GM19099 (cell line): Measurements from ENCODE around the gene TRPM1.

Experiments
- POLR2A ChIP-seq: IDR thresholded peaks from 3 replicates; pipeline ENCODE4 v1.6.1; 2011; ENCODE audit warnings: low read depth; ENCODE audit not compliant: insufficient read length; ENCODE audit errors: extremely low read depth

Gene TRPM1

DNA sequence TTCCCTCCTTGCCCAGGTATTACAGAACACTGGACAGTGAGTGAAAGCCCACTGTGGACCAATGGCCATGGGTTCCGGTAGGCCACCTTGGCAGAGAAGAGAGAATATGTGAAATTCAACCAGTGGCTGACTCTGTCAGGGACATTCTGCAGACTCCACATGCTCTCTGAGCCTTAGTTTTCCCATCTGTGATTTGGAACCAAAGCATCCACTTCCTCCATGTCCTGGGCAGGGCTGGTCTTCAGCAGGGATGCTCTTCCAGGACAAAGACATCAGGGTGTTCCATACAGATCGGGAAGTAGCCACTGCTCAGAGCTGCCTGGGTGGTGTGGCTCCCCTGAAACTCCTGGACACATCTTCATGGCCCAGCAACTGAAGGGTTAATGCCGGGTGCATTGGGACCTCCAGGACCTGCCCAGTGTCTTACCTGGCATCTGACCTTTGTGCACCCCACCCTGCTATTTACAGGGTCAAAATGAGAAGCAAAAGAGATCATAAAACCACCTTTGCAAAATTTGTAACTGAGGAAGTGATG is 28.3 kb upstream of the TRPM1 start:
- no peak for TF ChIP-seq POLR2A

DNA sequence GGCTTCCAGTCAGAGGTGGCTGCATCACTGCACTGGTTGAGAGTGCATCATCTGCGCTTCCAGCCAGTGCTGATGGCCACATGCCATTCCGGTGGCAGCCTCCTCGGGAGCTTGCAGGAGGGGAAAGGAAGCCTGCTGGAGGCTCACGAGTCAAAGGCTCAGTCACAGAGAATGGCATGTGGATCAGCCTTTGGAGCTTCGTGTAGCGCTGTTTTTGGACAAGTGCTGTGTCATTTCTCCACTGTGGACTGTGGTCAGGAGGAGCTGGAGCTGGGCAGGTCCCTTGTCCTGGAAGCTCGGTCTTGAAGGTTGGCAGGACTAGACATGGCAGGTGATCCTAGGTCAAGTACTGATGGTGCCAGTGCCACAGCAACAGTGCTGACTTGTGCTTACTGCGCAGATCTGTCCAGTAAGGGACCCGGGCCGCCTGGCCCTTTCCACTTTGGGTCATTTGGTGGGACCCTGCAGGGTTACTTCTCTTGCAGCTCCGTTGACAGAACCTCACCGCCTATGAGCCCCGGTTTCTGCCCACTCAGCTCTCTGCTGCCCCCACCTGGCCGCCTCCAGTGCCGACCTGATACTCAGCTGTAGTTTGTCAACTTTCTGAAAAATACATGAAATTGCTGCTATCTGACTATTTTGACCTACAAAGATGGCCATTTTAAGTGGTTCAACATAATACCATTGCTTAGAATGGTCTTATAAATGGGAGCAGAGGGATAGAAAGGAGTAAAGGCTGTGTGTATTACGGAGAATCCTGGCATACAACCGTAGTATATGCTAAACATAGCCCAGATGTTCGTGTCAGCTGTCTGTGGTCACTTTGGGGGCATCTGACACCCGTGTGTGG is 27.6 kb upstream of the TRPM1 start:
- TF ChIP-seq POLR2A = no peak

DNA sequence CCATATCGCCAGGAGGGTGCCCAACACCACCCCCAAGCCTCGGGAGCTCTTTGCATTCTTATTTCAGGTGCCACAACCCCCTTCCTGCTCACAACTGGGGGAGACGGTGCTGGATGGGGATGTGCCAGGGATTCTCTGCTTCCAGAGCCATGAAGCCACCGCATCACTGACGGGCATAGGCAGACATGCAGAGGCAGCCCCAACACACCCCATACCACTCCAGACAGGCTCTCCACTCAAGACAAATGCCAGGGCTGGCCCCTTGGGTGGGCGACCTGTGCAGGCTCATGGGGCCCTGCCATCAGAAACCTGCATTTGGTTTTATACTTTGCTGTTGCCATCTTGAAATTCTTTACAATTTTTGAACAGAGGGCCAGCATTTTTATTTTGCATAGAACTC is 27.0 kb upstream of the TRPM1 start:
- TF ChIP-seq POLR2A = no peak

DNA sequence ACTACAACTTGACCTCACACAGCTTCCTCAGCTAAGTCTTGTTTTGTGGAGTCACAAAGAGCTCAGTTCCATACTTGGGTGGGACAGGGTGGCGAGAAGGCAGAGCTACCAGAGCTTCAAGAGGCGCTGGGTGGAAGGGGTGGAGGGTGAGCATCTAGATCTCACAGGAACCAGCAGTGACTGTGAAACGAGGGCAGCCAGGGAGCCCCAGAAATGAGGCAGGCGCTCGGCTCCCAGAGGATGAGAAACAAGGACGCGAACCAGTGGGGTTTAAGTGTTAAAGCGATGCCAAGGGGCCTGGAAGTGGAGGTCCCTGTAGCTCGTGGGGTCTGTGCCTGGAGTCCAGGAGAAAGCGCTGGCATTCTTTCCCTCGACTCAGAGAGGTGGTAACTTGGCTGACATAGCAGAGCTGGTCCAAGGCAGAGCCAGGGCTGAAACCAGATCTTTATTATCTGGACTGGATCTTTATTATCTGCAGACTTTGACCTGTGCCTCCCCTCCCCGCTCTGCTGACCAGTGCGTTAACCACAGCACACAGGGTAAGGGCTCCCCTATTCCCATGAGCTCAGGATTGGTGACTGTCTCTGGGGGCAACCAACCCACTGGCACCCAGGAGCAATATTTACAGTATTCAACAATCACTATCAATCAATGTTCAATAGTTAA is 26.2 kb upstream of the TRPM1 start:
- TF ChIP-seq POLR2A = no peak

DNA sequence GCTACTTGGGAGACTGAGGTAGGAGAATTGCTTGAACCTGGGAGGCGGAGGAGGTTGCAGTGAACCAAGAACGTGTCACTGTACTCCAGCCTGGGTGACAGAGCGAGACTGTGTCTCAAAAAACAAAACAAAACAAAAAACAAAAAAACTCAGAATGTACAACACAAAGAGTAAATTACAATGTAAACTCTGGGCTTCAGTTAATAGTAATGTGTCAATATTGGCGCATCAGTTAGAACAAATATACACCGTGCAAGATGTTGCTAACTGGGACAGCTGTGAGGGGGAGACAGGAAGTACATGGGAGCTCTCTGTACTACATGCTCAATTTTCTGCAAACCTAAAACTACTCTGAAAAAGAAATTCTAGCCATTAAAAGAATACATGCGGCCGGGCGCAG is 23.5 kb upstream of the TRPM1 start:
- TF ChIP-seq POLR2A = no peak

DNA sequence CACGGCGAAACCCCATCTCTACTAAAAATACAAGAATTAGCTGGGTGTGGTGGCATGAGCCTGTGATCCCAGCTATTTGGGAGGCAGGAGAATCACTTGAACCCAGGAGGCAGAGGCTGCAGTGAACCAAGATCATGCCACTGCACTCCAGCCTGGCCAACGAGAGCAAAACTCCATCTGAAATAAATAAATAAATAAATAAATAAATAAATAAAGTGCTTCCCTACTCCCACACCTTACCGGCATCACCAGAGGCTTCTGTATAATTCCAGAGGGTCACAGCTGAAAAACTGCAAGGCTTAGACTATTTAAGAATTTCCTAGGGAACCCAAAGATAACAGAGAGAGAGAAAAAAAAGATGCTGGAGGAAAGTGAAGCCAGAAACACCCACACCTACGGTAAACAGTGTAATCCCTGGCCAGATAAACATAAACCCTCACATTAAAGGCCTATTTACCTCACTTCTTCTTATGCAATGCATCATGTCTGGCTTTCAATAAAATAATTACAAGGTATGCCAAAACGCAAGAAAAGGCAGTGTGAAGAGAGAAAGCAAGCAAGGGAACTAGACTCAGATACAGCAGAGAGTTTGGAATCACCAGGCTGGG is 15.0 kb upstream of the TRPM1 start:
- TF ChIP-seq POLR2A = no peak

DNA sequence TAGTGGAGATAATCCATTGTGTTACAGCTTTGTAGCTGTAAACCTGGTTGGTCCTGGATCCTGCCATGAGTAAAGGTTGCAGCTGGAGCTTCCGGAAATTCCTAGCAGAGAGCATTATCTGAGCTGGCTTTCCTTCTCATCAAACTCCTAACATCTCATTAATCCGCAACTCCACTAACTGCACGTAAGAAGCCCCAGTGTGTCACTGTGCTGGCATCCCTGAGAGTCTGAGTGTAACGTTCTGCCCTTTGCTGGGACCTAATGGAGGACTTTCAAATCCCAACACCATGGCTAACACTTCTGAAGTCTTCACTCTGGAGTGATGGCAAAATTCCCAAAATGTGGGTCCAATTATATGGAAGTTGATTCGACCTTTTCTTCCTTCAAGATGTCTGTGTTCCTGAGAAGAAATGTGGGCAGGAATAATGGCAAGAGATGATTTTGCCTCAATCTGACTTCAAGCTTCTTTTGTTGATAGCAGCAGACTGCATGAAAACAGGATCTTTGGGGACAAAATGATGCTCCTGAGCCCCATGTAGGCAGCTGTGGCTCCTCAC is 9.6 kb upstream of the TRPM1 start:
- TF ChIP-seq POLR2A = no peak

DNA sequence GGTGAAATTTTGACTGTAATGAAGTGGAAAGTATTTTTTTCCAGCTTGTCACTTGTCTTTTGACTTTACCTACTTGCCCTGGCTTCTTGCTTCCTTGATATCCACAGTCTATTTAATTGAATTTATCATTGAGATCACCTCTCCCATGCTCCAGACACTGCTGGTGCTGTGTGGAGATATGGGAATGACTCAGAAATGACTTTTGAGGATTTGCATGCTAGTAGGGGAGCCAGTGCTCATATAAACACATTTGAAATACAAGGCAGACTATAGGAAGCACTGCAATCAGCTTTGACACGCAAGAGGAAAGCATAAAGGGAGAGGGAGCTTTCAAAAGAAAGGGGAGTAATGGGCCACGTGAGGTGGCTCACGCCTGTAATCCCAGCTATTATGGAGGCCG is 7.3 kb upstream of the TRPM1 start:
- TF ChIP-seq POLR2A = no peak

DNA sequence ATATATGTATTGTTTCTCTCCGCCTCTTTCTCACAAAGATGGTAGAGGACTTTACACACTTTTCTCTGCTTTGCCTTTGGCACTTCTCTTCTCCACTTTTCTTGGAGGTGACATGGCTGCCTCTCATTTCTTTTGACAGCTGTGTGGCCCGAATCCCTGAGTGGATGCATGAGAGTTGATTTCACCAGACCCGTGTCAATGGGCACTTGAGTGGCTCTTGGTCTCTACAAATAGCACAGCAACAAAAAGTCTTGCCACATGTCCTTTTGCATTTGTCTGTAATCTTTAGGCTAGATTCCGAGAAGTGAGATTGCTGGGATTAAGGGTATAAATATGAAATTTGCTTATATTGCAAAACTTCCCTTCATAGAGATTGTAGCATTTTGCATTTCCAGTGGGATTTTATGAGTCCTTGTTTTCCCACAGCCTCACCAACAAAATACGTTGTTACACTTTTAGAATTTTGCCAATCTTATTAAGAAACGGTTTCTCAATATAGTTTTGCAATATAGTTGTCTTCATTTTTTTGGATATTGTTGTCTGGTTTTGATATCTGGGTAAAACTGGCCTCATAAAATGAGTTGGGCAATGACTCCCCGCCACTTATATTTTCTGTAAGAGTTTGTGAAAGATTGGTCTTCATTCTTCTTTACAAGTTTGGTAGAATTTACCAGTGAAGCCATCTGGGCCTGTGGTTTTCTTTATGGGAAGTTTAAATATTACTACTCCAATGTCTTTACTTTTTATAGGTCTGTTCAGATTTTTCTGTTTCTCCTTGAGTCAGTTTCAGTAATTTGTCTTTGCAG is 5.2 kb upstream of the TRPM1 start:
- no peak for TF ChIP-seq POLR2A

DNA sequence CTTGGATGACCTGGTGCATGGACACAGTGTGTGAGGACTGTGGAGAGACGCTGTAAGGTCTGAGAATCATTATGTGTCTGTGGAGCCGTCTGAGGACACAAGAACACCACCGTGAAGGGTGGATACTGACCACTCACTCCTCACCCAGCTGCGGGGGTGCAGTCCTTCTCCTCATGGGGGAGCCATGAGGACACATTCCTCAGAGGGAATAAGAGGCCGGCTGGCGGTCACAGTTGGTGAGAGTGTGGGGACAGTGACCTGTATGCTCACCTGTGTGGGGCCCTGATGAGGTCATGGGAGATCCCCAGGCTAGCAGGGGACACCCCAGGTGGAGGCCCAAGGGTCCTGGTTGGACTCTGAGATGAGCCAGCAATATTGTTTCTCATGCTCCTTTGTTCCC is 2.5 kb upstream of the TRPM1 start:
- no peak for TF ChIP-seq POLR2A

DNA sequence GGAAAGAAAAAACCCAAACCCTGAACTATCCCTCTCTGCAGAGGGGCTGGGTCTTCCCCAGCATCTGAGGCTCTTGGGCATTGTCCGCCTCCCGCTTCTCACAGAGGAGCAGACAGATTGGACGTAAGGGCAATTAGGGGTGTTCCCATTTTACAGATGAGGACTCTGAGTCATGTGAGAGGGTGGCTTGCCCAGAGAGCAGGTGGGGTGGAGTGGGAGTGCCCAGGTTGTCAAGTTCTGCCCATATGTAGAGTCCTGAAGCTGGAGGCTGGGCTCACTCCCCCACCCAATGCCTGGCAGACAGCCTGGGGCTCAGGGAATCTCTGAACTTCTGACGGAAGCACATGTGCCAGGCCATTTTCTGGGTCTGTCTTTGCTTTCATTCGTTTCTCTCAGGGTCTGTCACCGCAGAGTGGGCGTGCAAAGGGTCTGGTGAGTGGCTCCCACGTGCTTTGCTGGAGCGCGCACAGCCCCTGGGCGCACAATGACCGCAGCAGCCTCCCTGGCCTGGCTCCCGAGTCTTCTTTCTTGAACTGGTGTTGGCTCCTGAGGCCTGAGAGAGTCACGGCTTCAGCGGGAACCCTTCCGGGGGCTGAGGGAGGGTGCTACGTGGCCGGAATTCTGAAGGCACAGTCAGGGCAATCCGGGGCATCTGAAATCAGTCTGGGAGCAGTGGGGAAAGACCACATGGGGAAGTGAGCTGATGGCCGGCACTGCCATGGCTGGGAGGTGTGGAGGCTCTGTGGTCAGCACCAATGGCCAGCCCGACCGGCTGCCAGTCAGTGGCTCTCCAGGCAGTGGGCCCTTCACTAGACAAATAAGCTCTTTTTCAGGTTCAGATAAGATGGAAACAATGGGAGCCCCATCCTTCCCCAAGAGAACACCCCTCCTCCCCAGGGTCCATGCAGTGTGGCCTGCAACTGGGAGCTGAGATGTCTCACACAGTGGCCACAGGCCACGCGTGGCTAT is 1.1 kb upstream of the TRPM1 start:
- no peak for TF ChIP-seq POLR2A

DNA sequence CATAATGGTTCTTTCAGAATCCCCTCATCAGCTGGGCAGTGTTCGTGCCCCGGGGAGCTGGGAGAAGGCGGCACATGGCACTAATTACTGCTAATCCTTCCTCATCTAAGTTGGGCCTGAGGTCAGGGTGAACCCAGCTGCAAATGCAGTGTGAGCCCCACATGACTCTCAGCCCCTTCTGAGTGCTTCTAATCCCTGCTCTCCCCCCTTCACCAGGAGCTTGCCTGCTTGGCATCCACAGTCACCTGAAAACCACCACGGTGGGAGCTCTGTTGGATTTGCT is 455 bp upstream of the TRPM1 start:
- no peak for TF ChIP-seq POLR2A

DNA sequence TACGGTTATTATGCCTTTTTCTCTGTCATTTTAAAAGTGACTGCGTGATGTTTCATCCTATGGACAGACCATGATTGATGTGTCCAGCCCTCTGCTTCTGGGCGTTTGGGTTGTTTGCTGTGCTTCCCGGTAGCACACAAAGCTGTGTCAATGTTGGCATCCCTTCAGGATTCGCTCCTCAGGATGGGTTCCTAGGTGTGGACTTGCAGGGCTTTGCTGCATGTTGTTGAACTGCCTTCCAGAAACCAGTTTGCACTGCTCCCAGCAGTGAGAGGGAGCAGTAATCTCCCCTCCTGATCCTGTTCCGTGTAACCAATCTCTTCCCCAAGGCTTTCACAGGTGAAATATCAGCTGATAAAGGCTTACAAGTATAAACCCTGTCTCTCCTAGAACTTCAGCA is 787 bp downstream of the TRPM1 start:
- no peak for TF ChIP-seq POLR2A
